NB4 (cell line): Measurements from ENCODE around the gene PIP5K1C.

ENCODE experiments used
- MAX ChIP-seq: IDR thresholded peaks from 2 replicates; pipeline ENCODE4 v1.6.1; 2011; ENCODE audit warnings: low read depth, low read length
- MYC ChIP-seq: IDR thresholded peaks from 2 replicates; pipeline ENCODE4 v1.6.1; 2011; ENCODE audit warnings: low read depth, low read length
- POLR2A ChIP-seq: IDR thresholded peaks from 2 replicates; pipeline ENCODE4 v1.6.1; 2011; ENCODE audit warnings: mild to moderate bottlenecking; ENCODE audit not compliant: insufficient read length; ENCODE audit errors: extremely low read depth
- TF ChIP-seq, protein P1 (sequence below): IDR thresholded peaks from one replicate; pipeline ENCODE4 v1.5.1; 2012; ENCODE audit warnings: low read depth, low read length

DNA sequence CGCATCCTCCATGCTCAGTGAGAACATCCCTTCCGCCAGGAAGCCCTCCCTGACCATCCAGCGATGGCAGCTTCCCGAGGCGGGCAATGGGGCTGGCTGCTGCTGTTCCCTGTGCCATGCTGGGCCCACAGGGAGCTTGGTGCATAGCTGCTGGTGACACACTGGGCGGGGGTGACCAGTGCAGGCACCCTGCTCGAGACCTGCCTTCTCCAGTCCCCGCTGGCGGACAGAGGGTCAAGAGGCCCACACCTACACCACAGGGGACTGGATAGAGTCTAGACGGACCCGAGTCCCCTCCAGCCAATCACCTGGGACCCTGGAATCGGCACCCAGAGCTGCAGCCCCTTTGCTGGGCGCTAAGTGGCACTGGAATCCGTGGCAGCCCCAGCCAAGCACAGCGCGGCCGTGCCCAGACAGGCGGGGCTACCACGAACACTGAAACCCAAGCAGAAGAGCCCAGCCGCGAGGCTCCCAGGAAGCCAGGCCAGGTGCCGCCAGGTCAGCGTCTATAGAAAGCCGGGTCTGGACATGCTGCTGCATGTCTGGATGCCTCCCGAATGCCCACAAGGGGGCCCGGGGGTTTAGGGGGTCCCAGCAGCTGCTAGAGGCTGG lies 84.6 kb downstream of the PIP5K1C start:
- TF ChIP-seq, protein P1, sequence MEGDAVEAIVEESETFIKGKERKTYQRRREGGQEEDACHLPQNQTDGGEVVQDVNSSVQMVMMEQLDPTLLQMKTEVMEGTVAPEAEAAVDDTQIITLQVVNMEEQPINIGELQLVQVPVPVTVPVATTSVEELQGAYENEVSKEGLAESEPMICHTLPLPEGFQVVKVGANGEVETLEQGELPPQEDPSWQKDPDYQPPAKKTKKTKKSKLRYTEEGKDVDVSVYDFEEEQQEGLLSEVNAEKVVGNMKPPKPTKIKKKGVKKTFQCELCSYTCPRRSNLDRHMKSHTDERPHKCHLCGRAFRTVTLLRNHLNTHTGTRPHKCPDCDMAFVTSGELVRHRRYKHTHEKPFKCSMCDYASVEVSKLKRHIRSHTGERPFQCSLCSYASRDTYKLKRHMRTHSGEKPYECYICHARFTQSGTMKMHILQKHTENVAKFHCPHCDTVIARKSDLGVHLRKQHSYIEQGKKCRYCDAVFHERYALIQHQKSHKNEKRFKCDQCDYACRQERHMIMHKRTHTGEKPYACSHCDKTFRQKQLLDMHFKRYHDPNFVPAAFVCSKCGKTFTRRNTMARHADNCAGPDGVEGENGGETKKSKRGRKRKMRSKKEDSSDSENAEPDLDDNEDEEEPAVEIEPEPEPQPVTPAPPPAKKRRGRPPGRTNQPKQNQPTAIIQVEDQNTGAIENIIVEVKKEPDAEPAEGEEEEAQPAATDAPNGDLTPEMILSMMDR: no peak
- TF ChIP-seq POLR2A (no peak), MAX (no peak), MYC (no peak)
